Effector memory CD4-positive, alpha-beta T cell (primary cell): ENCODE measurements around the gene SLC12A1.

Experiments
- DNase-seq, 3 donors: peaks; one replicate each; pipeline ENCODE4 v3.0.0-alpha.2; 2020
- H3K27ac ChIP-seq: 2 replicates; pipeline ENCODE4 v1.7.0; 2013; ENCODE audit warnings: mild to moderate bottlenecking, low read length, moderate library complexity; ENCODE audit not compliant: insufficient read depth, poor library complexity, severe bottlenecking
- H3K27me3 ChIP-seq: replicated peaks from 2 replicates; pipeline ENCODE4 v1.7.0; 2013; ENCODE audit warnings: mild to moderate bottlenecking, low read length; ENCODE audit not compliant: insufficient read depth, control insufficient read depth, poor library complexity, severe bottlenecking
- H3K36me3 ChIP-seq: 2 replicates; pipeline ENCODE4 v1.7.0; 2013; ENCODE audit warnings: mild to moderate bottlenecking, low read length, moderate library complexity; ENCODE audit not compliant: control insufficient read depth, insufficient read depth
- H3K4me1 ChIP-seq: 2 replicates; pipeline ENCODE4 v1.7.0; 2013; ENCODE audit warnings: low read length, mild to moderate bottlenecking; ENCODE audit not compliant: control insufficient read depth, insufficient read depth, poor library complexity, severe bottlenecking
- H3K4me3 ChIP-seq: 2 replicates; pipeline ENCODE4 v1.7.0; 2013; ENCODE audit warnings: low read length, low read depth, mild to moderate bottlenecking; ENCODE audit not compliant: insufficient read depth, poor library complexity, severe bottlenecking
- H3K9me3 ChIP-seq: 2 replicates; pipeline ENCODE4 v1.7.0; 2013; ENCODE audit warnings: mild to moderate bottlenecking, low read length, moderate library complexity; ENCODE audit not compliant: control insufficient read depth

SLC12A1 gene

DNA sequence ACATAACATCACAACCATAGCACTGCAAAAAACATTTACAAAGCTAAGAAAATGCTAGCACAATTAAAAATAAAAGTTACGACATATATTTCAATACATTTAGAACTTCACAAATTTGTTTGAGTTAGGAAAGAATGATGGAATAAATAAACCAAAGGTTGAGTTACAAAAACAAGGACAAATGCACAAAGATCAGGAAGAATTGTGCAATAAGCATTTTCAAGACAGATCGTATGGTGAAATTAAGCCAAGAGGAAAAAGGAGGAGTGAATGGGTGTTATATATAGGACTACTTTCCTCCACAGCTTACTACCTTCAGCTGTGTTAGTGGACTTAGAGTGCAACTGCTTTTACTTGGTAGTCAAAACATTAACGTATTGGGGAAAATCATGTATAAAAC lies 20.6 kb upstream of the SLC12A1 start:
- Histone ChIP-seq H3K27ac (no peak overlapping the region), H3K27me3 (no peaks in the 10 kb centered on the region), H3K36me3 (no peaks in the 10 kb centered on the region), H3K4me1 (no peaks in the 10 kb centered on the region), H3K9me3 (no peaks in the 10 kb centered on the region), H3K4me3 (no peak overlapping the region)
- DNase-seq, result no peak

DNA sequence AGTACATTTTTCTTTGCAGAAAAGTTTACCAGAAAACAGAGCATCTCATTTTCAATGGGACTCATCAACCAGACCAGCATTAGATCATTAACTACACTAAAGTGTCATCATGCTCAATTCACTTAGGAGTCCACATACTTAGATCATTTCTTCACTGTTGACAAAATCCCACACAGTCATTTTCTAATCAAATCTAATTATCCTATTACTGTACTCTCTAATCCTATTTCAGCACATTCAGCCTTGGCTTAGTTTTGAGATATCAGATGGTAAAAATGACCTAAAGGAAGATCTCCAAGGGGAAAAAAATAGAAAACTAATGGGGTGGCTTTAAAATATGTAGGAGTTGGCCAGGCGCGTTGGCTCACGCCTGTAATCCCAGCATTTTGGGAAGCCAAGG lies 19.8 kb upstream of the SLC12A1 start:
- Histone ChIP-seq H3K4me3 (no peak overlapping the region), H3K36me3 (no peaks in the 10 kb centered on the region), H3K4me1 (no peaks in the 10 kb centered on the region), H3K9me3 (no peaks in the 10 kb centered on the region), H3K27me3 (no peaks in the 10 kb centered on the region), H3K27ac (no peak overlapping the region)
- DNase-seq, result no peak

DNA sequence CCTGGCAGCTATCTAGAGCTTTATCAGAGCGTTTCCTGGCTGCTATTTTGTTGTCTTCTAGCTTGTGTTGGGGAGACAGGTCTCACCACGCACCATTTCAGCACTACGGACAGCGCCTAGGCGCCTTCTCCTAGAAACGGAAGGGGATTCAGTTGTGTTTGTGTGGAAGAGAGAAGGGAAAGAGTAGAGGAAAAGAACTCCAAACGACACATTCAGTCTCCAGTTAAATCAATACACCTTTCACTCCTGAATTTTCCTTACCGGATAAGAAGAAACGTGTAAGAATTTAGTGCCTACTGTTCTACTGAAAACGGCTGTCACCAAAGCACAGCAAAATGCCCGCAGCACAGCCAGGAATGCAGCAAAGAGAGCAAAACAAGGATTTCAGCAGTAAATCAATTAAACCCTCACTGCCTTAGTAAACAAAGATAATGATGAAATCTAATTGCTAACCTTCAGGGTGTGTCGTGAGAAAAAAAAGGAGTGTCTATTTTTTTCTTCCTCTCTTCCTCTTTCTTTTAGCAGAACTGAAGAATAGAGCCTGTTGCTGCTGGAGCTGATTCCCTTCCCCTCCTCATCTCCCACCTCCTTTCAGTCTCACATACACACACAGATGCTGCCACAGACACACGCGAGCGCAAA lies 15.0 kb upstream of the SLC12A1 start:
- H3K9me3 ChIP-seq, result no peaks in the 10 kb centered on the region
- H3K27ac ChIP-seq, result no peak overlapping the region
- DNase-seq, result no peak
- H3K4me3 ChIP-seq, result no peak overlapping the region
- H3K27me3 ChIP-seq, result no peaks in the 10 kb centered on the region
- H3K36me3 ChIP-seq, result no peaks in the 10 kb centered on the region
- no peaks in the 10 kb centered on the region for H3K4me1 ChIP-seq

DNA sequence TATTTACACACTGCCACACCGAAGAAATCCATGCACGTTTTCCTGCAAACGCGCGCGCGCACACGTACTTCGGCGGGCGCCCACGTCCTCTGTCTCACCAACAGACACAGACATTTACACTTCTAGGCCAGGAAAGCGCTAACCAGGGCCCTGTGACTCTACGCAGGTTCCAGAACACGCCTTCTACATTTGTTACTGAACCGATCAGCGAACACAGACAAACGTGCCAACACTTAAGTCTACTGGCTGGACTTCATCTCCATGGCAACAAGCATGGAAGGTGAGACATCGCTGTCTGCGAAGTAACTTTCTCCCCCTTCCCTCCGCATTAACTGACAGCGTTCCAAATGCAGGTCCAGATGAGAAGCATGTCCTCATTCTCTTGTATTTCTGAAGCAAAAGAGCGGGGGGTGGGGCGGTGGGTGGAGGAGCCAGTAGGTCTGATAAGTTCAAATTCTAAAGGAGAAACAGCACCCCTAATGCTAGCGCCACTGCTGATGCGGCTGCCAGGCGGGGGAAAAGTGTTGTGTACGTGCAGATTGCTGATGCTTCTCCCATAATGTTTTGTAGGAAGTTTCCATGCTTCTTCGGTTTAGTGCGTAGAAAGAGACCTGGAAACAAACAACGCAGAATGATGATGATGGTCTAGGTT lies 14.4 kb upstream of the SLC12A1 start, which contains the start of gene CTXN2:
TSS of gene CTXN2 (plus strand) at position 92 of the 652 bp plus-strand sequence. CDS start 9,636 bp downstream, outside the sequence.
- H3K27ac ChIP-seq, result no peak within 1 kb of the TSS
- no peaks in the 10 kb centered on the region for H3K4me1 ChIP-seq
- no peak within 1 kb of the TSS for H3K4me3 ChIP-seq
- no peaks in the 10 kb centered on the region for H3K36me3 ChIP-seq
- no peak for DNase-seq
- no peaks in the 10 kb centered on the region for H3K9me3 ChIP-seq
- no peaks in the 10 kb centered on the region for H3K27me3 ChIP-seq

DNA sequence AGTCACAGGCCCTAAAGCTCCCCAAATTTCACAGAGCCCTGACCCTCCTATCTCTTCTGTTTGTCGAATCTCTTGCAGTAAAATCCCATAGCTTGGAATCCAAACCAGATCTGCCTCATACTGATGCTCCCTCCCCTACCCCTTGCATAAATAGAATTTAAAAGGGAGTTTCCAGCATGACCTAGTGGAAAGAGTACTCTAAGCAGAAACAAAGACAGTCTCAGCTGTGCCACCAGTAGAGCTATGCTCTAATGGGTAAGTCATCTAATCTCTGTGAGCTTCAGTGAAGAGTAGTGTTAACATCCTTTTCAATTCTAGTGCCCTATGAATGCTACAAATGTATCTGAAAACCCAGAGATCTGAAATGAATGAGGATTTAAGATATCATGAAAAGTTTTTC lies 4.0 kb upstream of the SLC12A1 start:
- Histone ChIP-seq H3K9me3 (no peaks in the 10 kb centered on the region), H3K27ac (no peak overlapping the region), H3K36me3 (no peaks in the 10 kb centered on the region), H3K4me1 (no peaks in the 10 kb centered on the region), H3K4me3 (no peak overlapping the region), H3K27me3 (no peaks in the 10 kb centered on the region)
- no peak for DNase-seq

DNA sequence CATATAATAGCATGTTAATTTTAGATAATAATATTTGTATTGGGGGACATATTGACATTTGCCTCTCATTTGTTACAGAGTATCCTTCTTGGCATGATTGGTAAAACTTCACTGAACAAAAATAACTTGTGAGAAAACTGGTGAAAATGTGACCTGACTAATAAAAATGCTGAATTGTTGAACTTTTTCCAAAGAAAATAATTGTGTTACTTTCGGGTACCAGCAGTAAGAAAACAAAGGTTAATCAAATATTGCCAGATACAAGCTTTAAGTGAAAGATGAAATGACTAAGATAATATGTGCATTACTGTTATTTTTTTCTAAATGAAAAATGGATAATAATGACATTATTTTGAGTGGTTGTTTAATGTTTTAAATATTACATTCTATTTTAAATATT lies 15.2 kb downstream of the SLC12A1 start:
- H3K36me3 ChIP-seq, result no peaks in the 10 kb centered on the region
- H3K4me3 ChIP-seq, result no peak overlapping the region
- H3K27me3 ChIP-seq, result no peaks in the 10 kb centered on the region
- H3K4me1 ChIP-seq, result no peaks in the 10 kb centered on the region
- no peaks in the 10 kb centered on the region for H3K9me3 ChIP-seq
- H3K27ac ChIP-seq, result no peak overlapping the region
- no peak for DNase-seq

DNA sequence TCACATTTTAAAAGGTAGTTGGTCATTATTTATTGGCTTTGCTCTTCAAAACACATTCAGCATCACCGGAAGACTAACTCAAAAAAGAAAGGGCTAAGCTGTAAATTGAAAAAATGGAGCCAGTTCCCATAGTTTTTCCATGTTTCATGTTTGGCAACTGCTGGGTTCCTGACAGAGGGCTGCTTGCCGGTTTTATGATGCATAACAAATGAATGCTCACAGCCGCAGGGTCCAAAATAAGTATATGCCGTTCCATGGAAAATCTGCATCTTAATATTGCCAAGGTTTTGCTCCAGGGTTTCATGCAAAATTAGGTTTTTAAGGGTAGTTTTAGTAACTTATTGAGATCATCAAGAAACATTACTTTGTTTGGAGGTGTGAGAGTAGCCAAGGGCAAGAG lies 15.8 kb downstream of the SLC12A1 start:
- no peaks in the 10 kb centered on the region for H3K27me3 ChIP-seq
- DNase-seq, result no peak
- no peak overlapping the region for H3K27ac ChIP-seq
- H3K9me3 ChIP-seq, result no peaks in the 10 kb centered on the region
- H3K36me3 ChIP-seq, result no peaks in the 10 kb centered on the region
- H3K4me3 ChIP-seq, result no peak overlapping the region
- H3K4me1 ChIP-seq, result no peaks in the 10 kb centered on the region

DNA sequence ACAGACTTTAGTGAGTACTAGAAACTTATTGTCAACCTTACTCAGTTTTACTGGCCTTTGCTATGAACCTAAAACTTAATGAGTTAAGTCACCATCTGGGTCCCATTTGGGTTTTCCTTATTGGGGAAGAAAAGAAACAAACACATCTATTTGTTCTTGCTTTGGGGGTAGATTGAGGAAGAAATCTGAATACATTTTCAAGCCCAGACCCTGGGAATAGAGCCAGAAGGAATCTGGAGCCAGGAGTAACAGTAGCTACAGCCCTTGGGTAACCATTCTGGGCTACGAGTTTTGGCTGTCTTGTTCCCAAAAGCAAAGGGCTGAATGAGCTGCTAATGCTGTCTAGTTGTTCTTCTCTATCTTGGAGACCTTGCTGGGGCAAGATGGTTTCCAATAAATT lies 16.5 kb downstream of the SLC12A1 start:
- Histone ChIP-seq H3K27me3 (no peaks in the 10 kb centered on the region), H3K36me3 (no peaks in the 10 kb centered on the region), H3K4me1 (no peaks in the 10 kb centered on the region), H3K27ac (no peak overlapping the region), H3K9me3 (no peaks in the 10 kb centered on the region), H3K4me3 (no peak overlapping the region)
- no peak for DNase-seq

DNA sequence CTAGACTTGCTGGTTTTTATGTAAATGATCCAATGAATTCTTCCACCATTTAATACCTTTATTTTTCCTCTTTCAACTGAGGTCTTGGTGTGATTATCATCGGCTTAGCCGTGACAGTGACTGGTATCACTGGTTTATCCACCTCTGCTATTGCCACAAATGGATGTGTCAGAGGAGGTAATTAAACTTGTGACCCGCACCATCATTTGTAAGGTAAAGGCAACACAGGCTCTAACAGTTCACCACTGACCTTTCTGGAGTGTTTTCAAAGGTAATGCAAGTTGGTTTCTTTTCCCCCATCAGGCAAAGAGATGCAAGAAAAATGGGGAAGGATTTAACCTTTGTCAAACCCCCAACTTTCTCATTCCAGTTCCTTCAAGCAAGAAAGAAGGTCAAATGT lies 19.7 kb downstream of the SLC12A1 start:
- no peaks in the 10 kb centered on the region for H3K36me3 ChIP-seq
- no peak for DNase-seq
- H3K27me3 ChIP-seq, result no peaks in the 10 kb centered on the region
- no peak overlapping the region for H3K27ac ChIP-seq
- no peak overlapping the region for H3K4me3 ChIP-seq
- no peaks in the 10 kb centered on the region for H3K4me1 ChIP-seq
- H3K9me3 ChIP-seq, result no peaks in the 10 kb centered on the region

DNA sequence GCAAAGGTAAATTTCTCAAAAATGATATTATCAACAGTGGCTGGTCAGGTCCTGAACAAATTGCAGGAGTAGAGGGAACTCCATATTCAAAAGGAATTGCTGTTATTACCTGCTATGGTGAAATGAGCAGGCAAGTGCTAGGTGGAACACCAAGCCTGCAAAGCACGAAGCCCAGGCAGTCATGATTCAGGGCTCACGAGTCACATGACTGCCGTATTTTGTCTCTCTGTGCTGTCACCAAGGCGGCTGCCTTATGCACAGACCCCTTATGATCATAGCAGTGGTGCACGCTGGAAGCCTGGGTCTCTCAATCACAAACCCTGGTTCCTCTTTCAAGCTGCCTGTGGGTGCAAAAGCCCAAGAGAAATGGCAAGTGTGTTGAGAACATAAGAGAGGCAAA lies 24.4 kb downstream of the SLC12A1 start:
- H3K27ac ChIP-seq, result no peak overlapping the region
- no peaks in the 10 kb centered on the region for H3K27me3 ChIP-seq
- H3K4me1 ChIP-seq, result no peaks in the 10 kb centered on the region
- H3K4me3 ChIP-seq, result no peak overlapping the region
- H3K9me3 ChIP-seq, result no peaks in the 10 kb centered on the region
- no peaks in the 10 kb centered on the region for H3K36me3 ChIP-seq
- no peak for DNase-seq
